HG02884 (cell line): ENCODE measurements around the gene NCOA4.
"Not testable (repeated sequence)": the region's sequence is repeated elsewhere in the genome, so short reads cannot be mapped to it uniquely, and the experiment has no call there.

Experiments used
- ATAC-seq: cut with Tn5 transposase; IDR thresholded peaks from one replicate; pipeline ENCODE4 v1.9.1; 2021; ENCODE audit warnings: mild to moderate bottlenecking, moderate library complexity; ENCODE audit not compliant: unreplicated experiment

The NCOA4 gene

GRCh38 chr10:46030091-46030937, at the start of gene NCOA4:
Gene NCOA4 (minus strand): TSS chr10:46030623. CDS start chr10:46016680, 13,943 bp downstream.
- ATAC-seq = peak; percentile 94

GRCh38 chr10:46079831-46080585, 49.6 kb upstream of the NCOA4 start:
- no peak for ATAC-seq

- no peak for ATAC-seq
Observed at GRCh38 chr10:46077731-46078413, 47.4 kb upstream of the NCOA4 start.

- no peak for ATAC-seq
Observed at GRCh38 chr10:46077141-46077554, 46.7 kb upstream of the NCOA4 start.

GRCh38 chr10:46075869-46076268, 45.4 kb upstream of the NCOA4 start:
- ATAC-seq = no peak

GRCh38 chr10:46074196-46074946, 43.9 kb upstream of the NCOA4 start:
- ATAC-seq = no peak

- ATAC-seq = no peak
Observed at GRCh38 chr10:46073564-46073963, 43.1 kb upstream of the NCOA4 start.

GRCh38 chr10:46070749-46071148, 40.3 kb upstream of the NCOA4 start:
- no peak for ATAC-seq

- no peak for ATAC-seq
Observed at GRCh38 chr10:46069771-46070463, 39.5 kb upstream of the NCOA4 start.

GRCh38 chr10:46068905-46069304, 38.5 kb upstream of the NCOA4 start:
- ATAC-seq = no peak

GRCh38 chr10:46068117-46068516, 37.7 kb upstream of the NCOA4 start:
- ATAC-seq = no peak

GRCh38 chr10:46064269-46064817, 33.9 kb upstream of the NCOA4 start:
- no peak for ATAC-seq

- no peak for ATAC-seq
Observed at GRCh38 chr10:46062723-46063428, 32.5 kb upstream of the NCOA4 start.

GRCh38 chr10:46060706-46061105, 30.3 kb upstream of the NCOA4 start:
- ATAC-seq = no peak

GRCh38 chr10:46057927-46058326, 27.5 kb upstream of the NCOA4 start:
- not testable (repeated sequence) for ATAC-seq

GRCh38 chr10:46057038-46057437, 26.6 kb upstream of the NCOA4 start:
- ATAC-seq = no peak

- no peak for ATAC-seq
Observed at GRCh38 chr10:46055771-46056170, 25.3 kb upstream of the NCOA4 start.

- no peak for ATAC-seq
Observed at GRCh38 chr10:46053534-46054434, 23.4 kb upstream of the NCOA4 start.
